GM10266 (cell line): ENCODE data around the gene KMT2A.

Experiments
- DNase-seq: peaks from one replicate; pipeline ENCODE4 v3.0.0; 2012; ENCODE audit errors: extremely low spot score
- CTCF ChIP-seq: IDR thresholded peaks from 2 replicates; pipeline ENCODE4 v1.5.1; 2012; ENCODE audit warnings: mild to moderate bottlenecking, low read depth; ENCODE audit not compliant: control insufficient read depth, insufficient read depth; ENCODE audit errors: missing control alignments

The KMT2A gene

GRCh38 chr11:118491041-118491440 is 54.7 kb downstream of the KMT2A start:
- no peak for TF ChIP-seq CTCF
- DNase-seq, result no peak

DNA sequence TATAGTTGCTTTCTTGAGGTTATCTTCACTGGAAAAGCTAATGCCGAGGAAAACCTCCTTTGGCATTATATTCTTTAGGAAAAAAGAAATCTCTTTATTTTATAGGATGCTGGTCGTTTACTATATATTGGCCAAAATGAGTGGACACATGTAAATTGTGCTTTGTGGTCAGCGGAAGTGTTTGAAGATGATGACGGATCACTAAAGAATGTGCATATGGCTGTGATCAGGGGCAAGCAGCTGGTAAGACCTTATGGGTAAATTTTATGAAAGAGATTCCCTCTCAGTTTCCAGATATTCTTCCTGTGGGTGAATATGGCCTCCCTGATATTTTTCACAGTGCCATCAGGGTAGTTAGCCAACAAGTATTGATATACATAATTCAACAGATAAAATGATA is 61.5 kb downstream of the KMT2A start:
- DNase-seq, result no peak
- TF ChIP-seq CTCF, result no peak

DNA sequence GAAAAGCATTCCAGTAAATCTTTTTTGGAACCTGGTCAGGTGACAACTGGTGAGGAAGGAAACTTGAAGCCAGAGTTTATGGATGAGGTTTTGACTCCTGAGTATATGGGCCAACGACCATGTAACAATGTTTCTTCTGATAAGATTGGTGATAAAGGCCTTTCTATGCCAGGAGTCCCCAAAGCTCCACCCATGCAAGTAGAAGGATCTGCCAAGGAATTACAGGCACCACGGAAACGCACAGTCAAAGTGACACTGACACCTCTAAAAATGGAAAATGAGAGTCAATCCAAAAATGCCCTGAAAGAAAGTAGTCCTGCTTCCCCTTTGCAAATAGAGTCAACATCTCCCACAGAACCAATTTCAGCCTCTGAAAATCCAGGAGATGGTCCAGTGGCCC is 66.9 kb downstream of the KMT2A start:
- no peak for TF ChIP-seq CTCF
- no peak for DNase-seq

DNA sequence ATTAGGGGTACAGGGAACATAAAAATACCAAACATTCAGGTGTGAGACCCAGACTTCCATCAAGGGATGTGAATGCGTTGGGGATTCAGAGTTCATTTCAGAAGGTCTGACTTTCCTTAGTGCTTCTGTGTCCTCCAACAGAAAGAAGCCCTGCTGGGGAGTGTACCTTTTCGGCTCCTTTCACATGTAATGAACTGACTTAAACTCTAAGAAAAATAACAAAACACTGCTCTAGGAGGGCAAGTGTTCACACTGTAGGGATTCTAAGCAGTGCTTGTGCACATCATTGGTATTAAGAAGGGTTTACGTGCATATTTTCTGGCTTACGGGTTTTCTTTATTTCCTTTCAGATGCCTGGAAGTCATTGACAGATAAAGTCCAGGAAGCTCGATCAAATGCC is 75.3 kb downstream of the KMT2A start:
- TF ChIP-seq CTCF, result no peak
- no peak for DNase-seq

DNA sequence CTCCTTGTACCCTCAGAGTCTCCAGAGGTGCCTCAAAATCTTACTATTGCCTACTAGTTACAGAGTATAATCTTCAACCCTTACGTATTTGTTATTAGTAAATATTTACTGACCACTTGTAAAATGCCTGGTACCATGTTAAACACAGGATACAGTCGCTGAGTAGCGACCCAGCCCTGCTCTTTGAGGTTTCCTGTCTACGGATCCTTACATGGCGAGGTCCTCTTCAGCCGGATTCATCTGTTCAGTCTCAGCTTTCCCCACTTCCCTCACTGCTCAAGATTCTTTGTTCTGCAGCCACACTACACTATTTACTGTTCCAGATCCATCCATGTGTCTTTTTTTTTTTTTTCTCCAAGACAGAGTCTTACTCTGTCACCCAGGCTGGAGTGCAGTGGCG is 77.8 kb downstream of the KMT2A start:
- DNase-seq, result no peak
- no peak for TF ChIP-seq CTCF

DNA sequence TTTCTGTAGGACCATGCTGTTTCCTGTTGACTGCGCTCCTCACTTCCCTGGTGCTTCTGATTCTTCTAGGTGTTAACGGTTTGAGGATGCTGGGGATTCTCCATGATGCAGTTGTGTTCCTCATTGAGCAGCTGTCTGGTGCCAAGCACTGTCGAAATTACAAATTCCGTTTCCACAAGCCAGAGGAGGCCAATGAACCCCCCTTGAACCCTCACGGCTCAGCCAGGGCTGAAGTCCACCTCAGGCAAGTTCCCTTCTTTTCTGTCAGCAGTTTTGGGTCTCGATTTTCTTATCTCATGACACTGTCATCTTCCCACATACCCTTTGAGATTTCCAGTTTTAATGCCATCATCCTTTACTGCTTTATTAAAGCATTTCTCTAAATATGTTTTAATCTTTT is 83.3 kb downstream of the KMT2A start:
- DNase-seq, result no peak

GRCh38 chr11:118521892-118522311 is 85.6 kb downstream of the KMT2A start:
- no peak for TF ChIP-seq CTCF
- DNase-seq, result no peak

More for the DNA sequence above, 83.3 kb downstream of the KMT2A start:
- no peak for TF ChIP-seq CTCF
